Endothelial cell of umbilical vein (primary cell): ENCODE data around the gene DDX10. TPM values are rescaled to one million over a fixed set of nuclear protein-coding genes. Genes with fewer than 3 reads are reported as not detected.

Experiments used
- BruUV-seq: library from RNA; stranded (reverse); fragments of 400-500 nt; replicated peaks from 2 replicates; lab custom pipeline; 2021; lab: Mats Ljungman, UMichigan
- CTCF ChIA-PET: fragments of 300-600, 350-600 bp; sonication (Branson Sonifier 250); formaldehyde crosslinking; loops from one replicate; lab custom pipeline; 2021; ENCODE audit warnings: antibody characterized with exemption, inconsistent platforms; lab: Charles Lee
- POLR2A ChIA-PET: fragments of 300-600, 350-600 bp; sonication (Branson Sonifier 250); formaldehyde crosslinking; loops from one replicate; lab custom pipeline; 2021; ENCODE audit warnings: antibody characterized with exemption, inconsistent platforms; lab: Charles Lee
- DNase-seq: peaks from one replicate; pipeline ENCODE4 v3.0.0-alpha.2; 2011; ENCODE audit warnings: low read depth, low spot score
- FAIRE-seq: peaks from 2 replicates; lab custom pipeline; 2011; peaks lifted over from hg19 to GRCh38; lab: Jason Lieb, UNC
- H2AFZ ChIP-seq: 2 replicates; pipeline ENCODE4 v1.6.0; 2012; ENCODE audit warnings: low read depth, low read length, control low read depth, inconsistent platforms
- H3K27ac ChIP-seq: 2 replicates; pipeline ENCODE4 v1.5.1; 2011; ENCODE audit warnings: low read depth, mild to moderate bottlenecking, control low read depth, low read length, moderate library complexity; ENCODE audit not compliant: insufficient read depth
- H3K27me3 ChIP-seq, 2 experiments: 2 replicates each; pipeline versions ENCODE4 v1.6.0 to v1.6.1; 2011; ENCODE audit warnings: low read length in 2 of 2, mixed read lengths in 1 of 2; ENCODE audit not compliant: control insufficient read depth in 2 of 2, insufficient read depth in 2 of 2
- H3K36me3 ChIP-seq, 2 experiments: 2 replicates in 1 of 2; 3 replicates in 1 of 2; pipeline ENCODE4 v1.5.1; 2011; ENCODE audit warnings: low read length in 2 of 2, mild to moderate bottlenecking in 1 of 2, moderate library complexity in 1 of 2; ENCODE audit not compliant: control insufficient read depth in 2 of 2, insufficient read depth in 2 of 2; ENCODE audit errors: extremely low read depth in 1 of 2
- H3K4me1 ChIP-seq: 3 replicates; pipeline ENCODE4 v1.5.1; 2011; ENCODE audit warnings: mild to moderate bottlenecking, low read length; ENCODE audit not compliant: control insufficient read depth, insufficient read depth; ENCODE audit errors: extremely low read depth
- H3K4me2 ChIP-seq: 2 replicates; pipeline ENCODE4 v1.6.1; 2011; ENCODE audit warnings: low read length, control low read depth, mixed read lengths; ENCODE audit not compliant: insufficient read depth
- H3K4me3 ChIP-seq, 3 experiments: fragments of 200-600 bp in 1 of 3; sonication (generic), shearing (Covaris generic) in 1 of 3; replicated peaks in 1 of 3; 2 replicates each; pipeline ENCODE4 v1.5.1; 2011 to 2016; ENCODE audit warnings: control low read depth in 3 of 3, low read length in 3 of 3, mild to moderate bottlenecking in 2 of 3, inconsistent platforms in 1 of 3, low read depth in 1 of 3, moderate library complexity in 1 of 3; ENCODE audit not compliant: insufficient read depth in 1 of 3
- H3K79me2 ChIP-seq: 2 replicates; pipeline ENCODE4 v1.6.0; 2012; ENCODE audit warnings: low read length, inconsistent platforms; ENCODE audit not compliant: control insufficient read depth, insufficient read depth
- H3K9ac ChIP-seq: replicated peaks from 2 replicates; pipeline ENCODE3; 2011; ENCODE audit warnings: low read length, control low read depth; ENCODE audit not compliant: insufficient read depth; ENCODE audit errors: extremely low read depth
- H3K9me1 ChIP-seq: replicated peaks from 3 replicates; pipeline ENCODE4 v1.6.0; 2011; ENCODE audit warnings: mild to moderate bottlenecking, low read length; ENCODE audit not compliant: control insufficient read depth, insufficient read depth; ENCODE audit errors: extremely low read depth
- H3K9me3 ChIP-seq: replicated peaks from 2 replicates; pipeline ENCODE4 v1.5.1; 2012; ENCODE audit warnings: low read length, inconsistent platforms; ENCODE audit not compliant: control insufficient read depth, insufficient read depth
- H4K20me1 ChIP-seq: replicated peaks from 2 replicates; pipeline ENCODE3; 2011; ENCODE audit warnings: mild to moderate bottlenecking, low read length; ENCODE audit not compliant: control insufficient read depth, insufficient read depth; ENCODE audit errors: extremely low read depth
- CTCF ChIP-seq, 2 donors: IDR thresholded peaks; 1 replicate in 1 of 2; 2 replicates in 1 of 2; pipeline ENCODE4 v1.5.1; 2011; ENCODE audit warnings: low read length in 2 of 2, mild to moderate bottlenecking in 2 of 2, moderate library complexity in 2 of 2, control low read depth in 1 of 2, inconsistent platforms in 1 of 2, low read depth in 1 of 2; ENCODE audit not compliant: insufficient read depth in 1 of 2; ENCODE audit errors: extremely low read depth in 1 of 2
- EZH2 ChIP-seq: IDR thresholded peaks from 2 replicates; pipeline ENCODE4 v1.6.1; 2012; ENCODE audit warnings: borderline replicate concordance, low read depth, mild to moderate bottlenecking, moderate library complexity, low read length, inconsistent platforms; ENCODE audit not compliant: severe bottlenecking
- FOS ChIP-seq: IDR thresholded peaks from 2 replicates; pipeline ENCODE4 v1.6.1; 2011; ENCODE audit warnings: mild to moderate bottlenecking, low read length, moderate library complexity, borderline replicate concordance; ENCODE audit not compliant: insufficient read depth
- GATA2 ChIP-seq: IDR thresholded peaks from 2 replicates; pipeline ENCODE4 v1.7.0; 2011; ENCODE audit warnings: low read depth, mild to moderate bottlenecking, moderate library complexity, mixed read lengths, low read length; ENCODE audit not compliant: insufficient read length, insufficient read depth
- JUN ChIP-seq: IDR thresholded peaks from 2 replicates; pipeline ENCODE4 v1.6.1; 2011; ENCODE audit warnings: borderline replicate concordance, low read depth; ENCODE audit not compliant: insufficient read length, insufficient read depth
- MAX ChIP-seq: IDR thresholded peaks from 2 replicates; pipeline ENCODE4 v1.6.1; 2011; ENCODE audit not compliant: insufficient read depth, insufficient read length
- MYC ChIP-seq: IDR thresholded peaks from one replicate; pipeline ENCODE4 v1.6.1; 2011; ENCODE audit warnings: mild to moderate bottlenecking, low read depth, low read length
- POLR2A ChIP-seq: IDR thresholded peaks from 2 replicates; pipeline ENCODE4 v1.6.1; 2012; ENCODE audit warnings: low read depth, mild to moderate bottlenecking, control low read depth, low read length
- POLR2AphosphoS5 ChIP-seq: IDR thresholded peaks from 2 replicates; pipeline ENCODE4 v1.6.1; 2012; ENCODE audit warnings: low read depth, mild to moderate bottlenecking, control low read depth, low read length, moderate library complexity; ENCODE audit not compliant: insufficient read depth
- dilution Hi-C: fragments of 300-500 bp; cut with MboI; formaldehyde crosslinking; loops from one replicate; pipeline ENCODE4 v1.15.0; 2019; ENCODE audit warnings: low sequenced_read_pairs; ENCODE audit not compliant: extremely low pct_ligation_motif_present
- intact Hi-C: fragments of 100-400 bp; cut with micrococcal nuclease; formaldehyde crosslinking; loops from one replicate; pipeline ENCODE4 v1.10.0; 2022
- polyA plus RNA-seq, 4 experiments: library from polyadenylated mRNA; depleted of rRNA in 3 of 4; stranded (reverse) in 3 of 4; unstranded in 1 of 4; fragments of >200 nt; gene quantifications; 2 replicates each; pipeline versions ENCODE4 v1.2.1 to v1.2.3, GENCODE V29; 2011 to 2012; ENCODE audit warnings: missing spikeins in 1 of 4
- total RNA-seq: library from RNA; stranded (reverse); gene quantifications from 2 replicates; pipeline ENCODE4 v1.2.3, GENCODE V29; 2021

DDX10 gene
- total and polyA plus RNA-seq, 2 donors (not counting 3 experiments of a cell fraction or from before 2014, with no cell fraction given), result 29.8 to 35.2 TPM

- Histone ChIP-seq H3K27ac (no peak overlapping the region), H3K4me3 (no peak overlapping the region), H3K9me1 (no peaks in the 10 kb centered on the region), H4K20me1 (no peaks in the 10 kb centered on the region), H3K27me3 (no peaks in the 10 kb centered on the region), H3K4me2 (no peak overlapping the region), H3K9me3 (no peaks in the 10 kb centered on the region), H3K4me1 (peaks cover 4% of the 10 kb centered on the region), H2AFZ (no peak overlapping the region), H3K9ac (no peak overlapping the region), H3K79me2 (no peaks in the 10 kb centered on the region), H3K36me3 (no peaks in the 10 kb centered on the region)
- dilution Hi-C loops (no loop called here), intact Hi-C loops (no loop called here)
- POLR2A ChIA-PET, result no interaction called here
- TF ChIP-seq MAX, result no peak
- no TSS peak for BruUV-seq
- FAIRE-seq (no peak), DNase-seq (no peak)
- CTCF ChIA-PET, result interaction anchor here (3.1 kb wide), 1 partner anchor 10 kb away, joined by 11 read pairs; no protein-coding TSS in a partner anchor
Measured at GRCh38 chr11:108913204-108913603, 248.3 kb downstream of the DDX10 start.

- no peak overlapping the region for H3K9ac ChIP-seq
- H3K4me3 ChIP-seq, result no peak overlapping the region
- dilution Hi-C loops (no loop called here), intact Hi-C loops (no loop called here)
- no peak overlapping the region for H3K27ac ChIP-seq
- H4K20me1 ChIP-seq, result no peaks in the 10 kb centered on the region
- no peaks in the 10 kb centered on the region for H3K36me3 ChIP-seq
- DNase-seq, result no peak
- TF ChIP-seq POLR2A (no peak), FOS (no peak), POLR2AphosphoS5 (no peak), EZH2 (no peak), GATA2 (no peak), MYC (no peak), CTCF (IDR thresholded peaks at IDR 0.05; ENCODE audit: extremely low read depth in 1 of 2, insufficient read depth in 1 of 2, low read depth in 1 of 2, low read length in 2 of 2) (no peak), JUN (no peak), MAX (no peak)
- H3K79me2 ChIP-seq, result no peaks in the 10 kb centered on the region
- H3K9me3 ChIP-seq, result no peaks in the 10 kb centered on the region
- BruUV-seq, result no TSS peak
- H3K4me2 ChIP-seq, result no peak overlapping the region
- CTCF ChIA-PET, result interaction anchor here (0.6 to 3.3 kb wide), 8 partner anchors 9 to 1190 kb away, joined by 3 to 11 read pairs (median 4); no protein-coding TSS in a partner anchor
- no peak overlapping the region for H2AFZ ChIP-seq
- H3K4me1 ChIP-seq, result peaks cover 4% of the 10 kb centered on the region
- H3K27me3 ChIP-seq, result no peaks in the 10 kb centered on the region
- no peaks in the 10 kb centered on the region for H3K9me1 ChIP-seq
- FAIRE-seq, result no peak
- POLR2A ChIA-PET, result no interaction called here
Measured at GRCh38 chr11:108914211-108914610, 249.3 kb downstream of the DDX10 start.
